DMS53 treated with DMSO at 0.1 percent for 48 hours (cell line): ENCODE measurements around the gene MFAP2.
"Not testable (repeated sequence)": the region's sequence is repeated elsewhere in the genome, so short reads cannot be mapped to it uniquely, and the experiment has no call there.

Source experiments
- DNase-seq: peaks from one replicate; lab custom pipeline; 2025; ENCODE audit not compliant: unreplicated experiment; lab: John Stamatoyannopoulos, UW

MFAP2 gene

GRCh38 chr1:16964169-16964568 lies 16.3 kb downstream of the MFAP2 start:
- DNase-seq: not testable (repeated sequence)

- DNase-seq: no peak
Measured at GRCh38 chr1:16961297-16962133, 18.9 kb downstream of the MFAP2 start.

GRCh38 chr1:16960560-16961296 lies 19.7 kb downstream of the MFAP2 start:
- DNase-seq: peak; percentile 75

- DNase-seq: no peak
Measured at GRCh38 chr1:16958475-16958874, 21.9 kb downstream of the MFAP2 start.

GRCh38 chr1:16957731-16958130 lies 22.7 kb downstream of the MFAP2 start:
- no peak for DNase-seq

GRCh38 chr1:16956775-16957174 lies 23.6 kb downstream of the MFAP2 start:
- DNase-seq: no peak

GRCh38 chr1:16955186-16955585 lies 25.2 kb downstream of the MFAP2 start:
- DNase-seq: no peak

GRCh38 chr1:16954579-16954978 lies 25.8 kb downstream of the MFAP2 start:
- DNase-seq: no peak

GRCh38 chr1:16952376-16952775 lies 28.0 kb downstream of the MFAP2 start:
- not testable (repeated sequence) for DNase-seq

- DNase-seq: not testable (repeated sequence)
Measured at GRCh38 chr1:16949026-16949425, 31.4 kb downstream of the MFAP2 start.

GRCh38 chr1:16948282-16948891 lies 32.0 kb downstream of the MFAP2 start:
- not testable (repeated sequence) for DNase-seq

- DNase-seq: no peak
Measured at GRCh38 chr1:16946646-16947045, 33.8 kb downstream of the MFAP2 start.

- DNase-seq: not testable (repeated sequence)
Measured at GRCh38 chr1:16946185-16946584, 34.2 kb downstream of the MFAP2 start.

GRCh38 chr1:16945512-16945911 lies 34.9 kb downstream of the MFAP2 start:
- DNase-seq: not testable (repeated sequence)

GRCh38 chr1:16944038-16944437 lies 36.4 kb downstream of the MFAP2 start:
- DNase-seq: no peak

GRCh38 chr1:16939386-16940180 lies 40.8 kb downstream of the MFAP2 start:
- DNase-seq: not testable (repeated sequence)

GRCh38 chr1:16938351-16939321 lies 41.8 kb downstream of the MFAP2 start:
- no peak for DNase-seq

GRCh38 chr1:16936580-16936979 lies 43.8 kb downstream of the MFAP2 start:
- not testable (repeated sequence) for DNase-seq

GRCh38 chr1:16933945-16934344 lies 46.5 kb downstream of the MFAP2 start:
- not testable (repeated sequence) for DNase-seq
